GM18511 (cell line): ENCODE data around the gene JAZF1.

ENCODE experiments used
- ATAC-seq: cut with Tn5 transposase; IDR thresholded peaks from one replicate; pipeline ENCODE4 v1.9.1; 2021; ENCODE audit warnings: mild to moderate bottlenecking, moderate library complexity; ENCODE audit not compliant: unreplicated experiment

The JAZF1 gene

DNA sequence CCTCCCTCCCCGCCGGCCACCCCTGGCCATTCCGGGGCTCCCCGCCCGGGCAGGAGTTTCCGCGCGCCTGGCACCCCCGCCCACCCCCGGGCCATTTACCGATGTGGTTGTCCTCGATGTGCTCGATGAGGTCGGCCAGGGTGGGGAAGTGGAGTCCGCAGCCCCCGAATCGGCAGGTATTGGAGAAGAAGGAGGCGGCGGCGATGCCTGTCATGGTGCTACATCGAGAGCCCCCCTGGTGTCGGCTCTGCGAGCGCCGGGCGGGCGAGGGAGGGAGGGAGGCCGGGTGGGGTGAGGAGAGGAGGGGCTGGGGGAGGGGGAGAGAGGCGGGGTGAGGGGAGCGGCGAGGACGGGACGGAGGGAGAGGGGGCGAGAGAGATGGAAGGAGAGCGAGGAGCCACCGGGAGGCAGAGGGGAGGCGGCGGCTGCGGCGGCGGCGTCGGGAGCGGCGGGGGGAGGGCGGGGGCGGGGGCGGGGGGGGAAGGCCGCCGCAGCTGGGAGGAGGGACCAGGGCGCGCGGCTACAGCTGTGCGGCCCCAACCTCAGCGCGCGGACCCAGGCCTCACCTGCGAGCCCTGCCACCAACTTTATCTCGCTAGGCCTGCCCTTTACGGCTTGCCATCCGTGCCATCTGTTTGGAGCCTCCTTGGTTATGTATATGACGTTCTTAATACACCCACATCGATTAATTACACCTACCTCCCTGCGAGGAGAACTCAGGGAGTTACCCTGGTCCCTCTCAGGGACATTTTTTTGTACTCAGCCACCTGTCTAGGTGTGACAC lies at the start of gene JAZF1:
Gene JAZF1 (minus strand): TSS at position 432 of the 784 bp plus-strand sequence.
- peak; percentile 21 for ATAC-seq

- ATAC-seq: no peak
Measured at GRCh38 chr7:28230261-28230660, 49.7 kb upstream of the JAZF1 start.

DNA sequence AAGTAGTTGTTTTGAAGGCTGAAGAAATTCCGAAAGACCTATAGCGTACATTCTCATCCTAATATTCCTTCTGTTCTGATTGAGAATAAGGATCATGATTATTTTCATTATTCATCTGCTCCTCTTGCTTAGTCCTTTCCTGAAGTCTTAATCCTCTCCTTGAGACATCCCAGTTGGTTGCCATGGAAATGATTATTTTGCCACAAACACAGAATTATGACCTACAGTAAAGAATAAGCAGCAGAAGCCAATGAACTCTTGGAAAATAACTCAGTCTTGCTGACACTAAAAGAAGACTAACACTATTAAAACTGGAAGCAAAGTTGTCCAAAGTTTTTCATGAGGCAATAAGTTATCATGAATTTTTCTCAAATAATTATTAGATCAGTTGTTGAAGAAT lies 47.8 kb upstream of the JAZF1 start:
- no peak for ATAC-seq

GRCh38 chr7:28226003-28226402 lies 45.4 kb upstream of the JAZF1 start:
- no peak for ATAC-seq

GRCh38 chr7:28225576-28225975 lies 45.0 kb upstream of the JAZF1 start:
- ATAC-seq: no peak

GRCh38 chr7:28224675-28225074 lies 44.1 kb upstream of the JAZF1 start:
- no peak for ATAC-seq

DNA sequence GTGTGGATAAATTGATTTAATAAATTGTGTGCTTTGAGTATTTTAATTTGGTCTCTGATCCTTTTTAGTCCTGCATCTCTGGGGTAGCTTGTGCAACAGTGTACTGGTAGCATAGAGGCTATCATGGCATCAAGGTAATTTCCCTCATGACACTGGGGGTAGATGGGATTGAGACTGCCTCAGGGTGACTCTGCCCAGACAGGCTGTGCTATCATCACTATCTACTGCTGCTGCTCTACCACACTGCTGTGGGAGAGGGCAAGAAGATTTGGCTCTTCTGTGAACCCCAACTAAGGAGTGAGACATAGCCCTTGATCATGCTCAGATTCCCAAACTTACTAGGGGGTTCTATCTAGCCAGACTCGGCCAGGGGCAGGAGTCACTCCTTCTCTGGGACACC lies 43.6 kb upstream of the JAZF1 start:
- no peak for ATAC-seq

GRCh38 chr7:28222636-28223035 lies 42.0 kb upstream of the JAZF1 start:
- no peak for ATAC-seq

GRCh38 chr7:28219793-28220192 lies 39.2 kb upstream of the JAZF1 start:
- ATAC-seq: no peak

GRCh38 chr7:28217143-28217542 lies 36.5 kb upstream of the JAZF1 start:
- ATAC-seq: no peak

DNA sequence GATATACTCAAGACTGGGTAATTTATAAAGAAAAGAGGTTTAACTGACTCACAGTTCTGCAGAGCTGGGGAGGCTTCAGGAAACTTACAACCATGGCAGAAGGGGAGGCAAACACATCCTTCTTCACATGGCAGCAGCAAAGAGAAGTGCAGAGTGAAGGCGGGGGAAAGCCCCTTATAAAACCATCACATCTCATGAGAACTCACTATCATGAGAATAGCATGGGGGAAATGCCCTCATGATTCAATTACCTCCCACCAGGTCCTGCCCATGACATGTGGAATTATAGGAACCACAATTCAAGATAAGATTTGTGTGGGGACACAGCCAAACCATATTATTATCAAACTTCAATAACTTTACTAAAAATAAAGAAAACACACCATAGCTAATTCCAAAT lies 30.4 kb upstream of the JAZF1 start:
- no peak for ATAC-seq

- no peak for ATAC-seq
Measured at GRCh38 chr7:28208506-28208905, 27.9 kb upstream of the JAZF1 start.

- peak; percentile 46 for ATAC-seq
Measured at GRCh38 chr7:28207486-28208158, 27.0 kb upstream of the JAZF1 start.

GRCh38 chr7:28205506-28205905 lies 24.9 kb upstream of the JAZF1 start:
- no peak for ATAC-seq

- no peak for ATAC-seq
Measured at GRCh38 chr7:28203508-28204240, 23.1 kb upstream of the JAZF1 start.

DNA sequence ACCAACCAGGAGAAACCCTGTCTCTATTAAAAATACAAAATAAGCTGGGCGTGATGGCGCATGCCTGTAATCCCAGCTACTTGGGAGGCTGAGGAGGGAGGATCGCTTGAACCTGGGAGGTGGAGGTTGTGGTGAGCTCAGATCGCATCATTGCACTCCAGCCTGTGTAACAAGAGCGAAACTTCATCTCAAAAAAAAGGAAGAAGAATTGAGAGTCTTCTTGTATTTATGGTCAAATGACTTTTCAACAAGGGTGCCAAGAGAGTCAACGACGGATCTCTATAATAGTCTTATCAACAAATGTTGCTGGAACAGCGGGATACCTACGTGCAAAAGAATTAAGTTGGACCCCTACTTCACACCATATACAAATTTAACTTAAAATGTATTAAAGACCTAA lies 21.6 kb upstream of the JAZF1 start:
- no peak for ATAC-seq

- ATAC-seq: no peak
Measured at GRCh38 chr7:28201131-28201530, 20.5 kb upstream of the JAZF1 start.

DNA sequence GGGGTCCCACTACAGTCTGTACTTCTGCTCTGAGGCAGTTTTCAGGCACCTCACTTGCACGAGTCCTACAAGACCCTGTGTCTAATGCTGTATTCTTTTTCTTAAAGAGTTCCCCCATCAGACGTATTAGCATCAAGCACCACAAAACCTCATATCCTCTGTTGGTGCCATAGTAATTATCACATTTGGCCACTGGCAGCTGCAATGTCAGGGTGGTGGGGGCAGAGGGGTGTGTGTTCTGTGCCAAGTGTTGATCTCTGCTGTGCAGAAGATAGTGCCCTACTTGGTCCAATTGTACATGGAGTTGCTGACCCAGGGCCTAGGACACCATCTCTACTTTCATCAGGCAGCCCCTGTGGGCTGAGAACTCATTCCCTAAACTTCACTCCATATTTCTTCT lies 20.0 kb upstream of the JAZF1 start:
- ATAC-seq: no peak

DNA sequence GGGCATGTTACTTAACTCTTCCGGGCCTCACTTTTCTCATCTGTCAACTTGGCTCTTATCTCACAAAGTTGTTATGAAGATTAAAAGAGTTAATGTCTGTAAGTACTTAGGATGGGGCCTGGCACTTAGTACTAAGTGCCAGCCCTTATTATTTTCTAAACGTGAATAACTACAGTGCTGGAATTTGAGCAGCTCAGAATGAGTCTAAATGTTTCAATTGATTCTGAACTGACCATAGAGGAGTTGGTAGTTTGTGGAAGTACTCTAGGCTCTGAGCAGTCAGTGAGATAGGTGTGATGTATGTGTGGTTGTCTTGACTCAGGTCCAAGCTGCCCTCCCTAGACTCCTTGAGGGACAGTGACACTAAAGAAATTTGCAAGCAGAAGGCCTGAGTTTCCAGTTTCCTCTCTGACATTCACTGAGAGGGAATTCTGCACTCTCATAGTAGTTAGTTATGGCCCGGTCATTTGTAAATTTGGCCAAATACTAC lies 18.5 kb upstream of the JAZF1 start:
- no peak for ATAC-seq

DNA sequence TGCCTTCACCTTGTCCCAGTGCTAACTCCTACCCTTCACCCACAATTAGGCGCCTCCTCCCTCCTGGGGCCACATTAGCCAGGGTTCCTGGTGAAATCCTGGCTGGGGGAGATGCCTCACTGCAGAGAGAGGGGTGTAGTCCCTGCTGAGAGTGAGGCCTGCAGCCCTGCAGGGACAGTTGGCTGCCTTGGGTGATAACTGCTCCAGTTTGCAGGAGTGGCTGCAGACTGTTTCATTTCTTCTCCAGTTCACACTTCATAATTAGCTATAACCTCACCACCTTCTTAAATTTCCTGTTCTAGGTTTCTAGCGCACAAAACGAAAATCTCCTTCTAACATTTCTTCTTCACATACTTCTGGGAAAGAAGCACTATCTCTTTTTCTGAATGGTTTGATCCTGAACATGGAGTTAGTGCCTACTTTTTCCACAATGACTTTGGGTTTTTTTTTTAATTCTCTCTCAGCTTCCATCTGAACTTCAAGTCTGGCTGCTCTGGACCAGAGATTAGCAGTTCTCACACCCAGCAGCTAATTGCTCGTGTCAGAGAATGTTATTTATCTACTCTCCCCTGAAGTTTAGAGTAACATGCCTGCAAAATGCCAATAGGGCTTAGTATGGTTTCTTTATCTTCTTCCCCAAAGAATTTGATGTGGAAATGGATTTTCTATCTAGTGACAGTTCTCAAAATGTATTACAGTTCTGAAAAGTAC lies 15.5 kb upstream of the JAZF1 start:
- no peak for ATAC-seq
